Measurements from ENCODE around the gene PLXNA4.

PLXNA4 gene

GRCh38 chr7:132210821-132211220, 365.4 kb downstream of the PLXNA4 start:
- no peaks in the 10 kb centered on the region for H3K4me1 ChIP-seq
- H3K36me3 ChIP-seq = no peaks in the 10 kb centered on the region
- H3K9ac ChIP-seq = no peak overlapping the region
- H3K4me3 ChIP-seq = no peak overlapping the region
- no peaks in the 10 kb centered on the region for H4K20me1 ChIP-seq
- H3K27me3 ChIP-seq = no peaks in the 10 kb centered on the region
- H3K4me2 ChIP-seq = no peak overlapping the region
- no peak overlapping the region for H3K27ac ChIP-seq
- TF ChIP-seq Cebpa-rat (IDR thresholded peaks at IDR 0.05) = no peak
- H3K9me3 ChIP-seq (replicated peaks in 1 of 11) = no peaks in the 10 kb centered on the region

GRCh38 chr7:132207782-132208181, 368.5 kb downstream of the PLXNA4 start:
- TF ChIP-seq Cebpa-rat (IDR thresholded peaks at IDR 0.05) = no peak
- no peak overlapping the region for H3K4me3 ChIP-seq
- no peaks in the 10 kb centered on the region for H4K20me1 ChIP-seq
- no peak overlapping the region for H3K27ac ChIP-seq
- H3K27me3 ChIP-seq = no peaks in the 10 kb centered on the region
- H3K9me3 ChIP-seq (replicated peaks in 1 of 11) = no peaks in the 10 kb centered on the region
- H3K4me1 ChIP-seq = no peaks in the 10 kb centered on the region
- no peaks in the 10 kb centered on the region for H3K36me3 ChIP-seq
- H3K4me2 ChIP-seq = no peak overlapping the region
- no peak overlapping the region for H3K9ac ChIP-seq

GRCh38 chr7:132207211-132207610, 369.1 kb downstream of the PLXNA4 start:
- H3K27me3 ChIP-seq = no peaks in the 10 kb centered on the region
- TF ChIP-seq Cebpa-rat (IDR thresholded peaks at IDR 0.05) = no peak
- no peaks in the 10 kb centered on the region for H3K36me3 ChIP-seq
- no peak overlapping the region for H3K4me3 ChIP-seq
- H3K4me1 ChIP-seq = no peaks in the 10 kb centered on the region
- no peak overlapping the region for H3K4me2 ChIP-seq
- no peaks in the 10 kb centered on the region for H3K9me3 ChIP-seq (replicated peaks in 1 of 11)
- H4K20me1 ChIP-seq = no peaks in the 10 kb centered on the region
- no peak overlapping the region for H3K9ac ChIP-seq
- H3K27ac ChIP-seq = no peak overlapping the region

- H3K36me3 ChIP-seq = no peaks in the 10 kb centered on the region
- H3K27ac ChIP-seq = no peak overlapping the region
- no peaks in the 10 kb centered on the region for H3K27me3 ChIP-seq
- H3K4me3 ChIP-seq = no peak overlapping the region
- no peak overlapping the region for H3K4me2 ChIP-seq
- H3K9me3 ChIP-seq (replicated peaks in 1 of 11) = no peaks in the 10 kb centered on the region
- no peak for TF ChIP-seq Cebpa-rat (IDR thresholded peaks at IDR 0.05)
- H3K9ac ChIP-seq = no peak overlapping the region
- no peaks in the 10 kb centered on the region for H3K4me1 ChIP-seq
- H4K20me1 ChIP-seq = no peaks in the 10 kb centered on the region
These were observed 369.7 kb downstream of the PLXNA4 start for GRCh38 chr7:132206594-132206993.

- no peak for TF ChIP-seq Cebpa-rat (IDR thresholded peaks at IDR 0.05)
- Histone ChIP-seq H3K4me2 (no peak overlapping the region), H3K4me1 (no peaks in the 10 kb centered on the region), H3K4me3 (no peak overlapping the region), H3K36me3 (no peaks in the 10 kb centered on the region), H3K9me3 (replicated peaks in 1 of 11) (no peaks in the 10 kb centered on the region), H3K27ac (no peak overlapping the region), H3K9ac (no peak overlapping the region), H4K20me1 (no peaks in the 10 kb centered on the region), H3K27me3 (no peaks in the 10 kb centered on the region)
These were observed 370.8 kb downstream of the PLXNA4 start for GRCh38 chr7:132205509-132205908.

GRCh38 chr7:132203021-132203420, 373.2 kb downstream of the PLXNA4 start:
- no peaks in the 10 kb centered on the region for H3K27me3 ChIP-seq
- no peaks in the 10 kb centered on the region for H3K36me3 ChIP-seq
- no peak overlapping the region for H3K4me3 ChIP-seq
- no peak overlapping the region for H3K27ac ChIP-seq
- H4K20me1 ChIP-seq = no peaks in the 10 kb centered on the region; a peak in 1 of 22 replicates
- H3K9ac ChIP-seq = no peak overlapping the region
- no peak for TF ChIP-seq Cebpa-rat (IDR thresholded peaks at IDR 0.05)
- no peaks in the 10 kb centered on the region for H3K4me1 ChIP-seq
- no peak overlapping the region for H3K4me2 ChIP-seq
- H3K9me3 ChIP-seq (replicated peaks in 1 of 11) = no peaks in the 10 kb centered on the region

GRCh38 chr7:132202541-132202940, 373.7 kb downstream of the PLXNA4 start:
- Histone ChIP-seq H3K4me1 (no peaks in the 10 kb centered on the region), H3K4me2 (no peak overlapping the region), H3K9me3 (replicated peaks in 1 of 11) (no peaks in the 10 kb centered on the region), H3K4me3 (no peak overlapping the region), H3K27ac (no peak overlapping the region), H3K27me3 (no peaks in the 10 kb centered on the region), H3K36me3 (no peaks in the 10 kb centered on the region), H4K20me1 (no peaks in the 10 kb centered on the region; a peak in 1 of 22 replicates), H3K9ac (no peak overlapping the region)
- TF ChIP-seq Cebpa-rat (IDR thresholded peaks at IDR 0.05) = no peak

GRCh38 chr7:132200141-132200540, 376.1 kb downstream of the PLXNA4 start:
- TF ChIP-seq Cebpa-rat (IDR thresholded peaks at IDR 0.05) = no peak
- Histone ChIP-seq H4K20me1 (no peaks in the 10 kb centered on the region; a peak in 1 of 22 replicates), H3K4me2 (no peak overlapping the region), H3K9ac (no peak overlapping the region), H3K4me1 (no peaks in the 10 kb centered on the region), H3K27me3 (no peaks in the 10 kb centered on the region), H3K36me3 (no peaks in the 10 kb centered on the region), H3K9me3 (replicated peaks in 1 of 11) (no peaks in the 10 kb centered on the region), H3K4me3 (no peak overlapping the region), H3K27ac (no peak overlapping the region)

GRCh38 chr7:132199626-132200025, 376.6 kb downstream of the PLXNA4 start:
- Histone ChIP-seq H3K4me2 (no peak overlapping the region), H4K20me1 (no peaks in the 10 kb centered on the region; a peak in 1 of 22 replicates), H3K4me1 (no peaks in the 10 kb centered on the region), H3K27me3 (no peaks in the 10 kb centered on the region), H3K4me3 (no peak overlapping the region), H3K36me3 (no peaks in the 10 kb centered on the region), H3K27ac (no peak overlapping the region), H3K9me3 (replicated peaks in 1 of 11) (no peaks in the 10 kb centered on the region), H3K9ac (no peak overlapping the region)
- no peak for TF ChIP-seq Cebpa-rat (IDR thresholded peaks at IDR 0.05)

- no peaks in the 10 kb centered on the region for H3K9me3 ChIP-seq (replicated peaks in 1 of 11)
- no peaks in the 10 kb centered on the region for H3K27me3 ChIP-seq
- no peak overlapping the region for H3K4me3 ChIP-seq
- no peaks in the 10 kb centered on the region; a peak in 1 of 22 replicates for H4K20me1 ChIP-seq
- no peaks in the 10 kb centered on the region for H3K4me1 ChIP-seq
- no peak overlapping the region for H3K27ac ChIP-seq
- no peaks in the 10 kb centered on the region for H3K36me3 ChIP-seq
- TF ChIP-seq Cebpa-rat (IDR thresholded peaks at IDR 0.05) = no peak
- H3K4me2 ChIP-seq = no peak overlapping the region
- no peak overlapping the region for H3K9ac ChIP-seq
These were observed 378.5 kb downstream of the PLXNA4 start for GRCh38 chr7:132197772-132198171.

- Histone ChIP-seq H3K27me3 (no peaks in the 10 kb centered on the region), H3K27ac (no peak overlapping the region), H3K4me2 (no peak overlapping the region), H3K4me1 (no peaks in the 10 kb centered on the region), H3K9ac (no peak overlapping the region), H3K36me3 (no peaks in the 10 kb centered on the region), H3K9me3 (replicated peaks in 1 of 11) (no peaks in the 10 kb centered on the region), H4K20me1 (no peaks in the 10 kb centered on the region), H3K4me3 (no peak overlapping the region)
- TF ChIP-seq Cebpa-rat (IDR thresholded peaks at IDR 0.05) = no peak
These were observed 382.4 kb downstream of the PLXNA4 start for GRCh38 chr7:132193898-132194297.
